Chondrocyte (in vitro differentiated cells): Measurements from ENCODE around the gene HOXB6. TPM values are rescaled to one million over a fixed set of nuclear protein-coding genes. Genes with fewer than 3 reads are reported as not detected.

Experiments
- DNase-seq: peaks from one replicate; pipeline ENCODE4 v3.0.0; 2021; ENCODE audit warnings: mixed read lengths, low spot score
- H3K27ac Mint-ChIP-seq: one replicate; pipeline ENCODE4 v1.8.0; 2021; ENCODE audit warnings: mild to moderate bottlenecking, moderate library complexity, mixed read lengths; ENCODE audit not compliant: unreplicated experiment
- H3K27me3 Mint-ChIP-seq: 2 replicates; pipeline ENCODE4 v1.8.0; 2021; ENCODE audit warnings: low read depth, mixed read lengths
- H3K36me3 Mint-ChIP-seq: 2 replicates; pipeline ENCODE4 v1.8.0; 2021; ENCODE audit warnings: low read depth, mixed read lengths
- H3K4me1 Mint-ChIP-seq: 2 replicates; pipeline ENCODE4 v1.8.0; 2021; ENCODE audit warnings: low read depth, mild to moderate bottlenecking, mixed read lengths
- H3K4me3 Mint-ChIP-seq: one replicate; pipeline ENCODE4 v1.8.0; 2021; ENCODE audit warnings: mild to moderate bottlenecking, moderate library complexity, mixed read lengths; ENCODE audit not compliant: unreplicated experiment
- H3K9me3 Mint-ChIP-seq: 2 replicates; pipeline ENCODE4 v1.8.0; 2021; ENCODE audit warnings: low read depth, mixed read lengths
- CTCF ChIP-seq: fragments of 200-600 bp; sonication (generic); IDR thresholded peaks from 2 replicates; pipeline ENCODE4 v1.5.0; 2021; ENCODE audit warnings: antibody characterized with exemption, mild to moderate bottlenecking, moderate library complexity
- total RNA-seq: library from RNA; stranded (reverse); gene quantifications from 3 replicates; pipeline ENCODE4 v1.2.1, GENCODE V29; 2021

HOXB6 gene
- total RNA-seq, 1 donor from 2014 or later = not detected

- no peak for DNase-seq
- no peak overlapping the region for H3K27ac Mint-ChIP-seq
- no peaks in the 10 kb centered on the region for H3K9me3 Mint-ChIP-seq
- no peak for TF ChIP-seq CTCF
- no peak overlapping the region for H3K4me3 Mint-ChIP-seq
- peaks cover 87% of the 10 kb centered on the region for H3K27me3 Mint-ChIP-seq
- no peaks in the 10 kb centered on the region for H3K36me3 Mint-ChIP-seq
- peaks cover 4% of the 10 kb centered on the region for H3K4me1 Mint-ChIP-seq
These were observed 32.8 kb upstream of the HOXB6 start for GRCh38 chr17:48637323-48638260.

- Mint-ChIP-seq H3K36me3 (no peaks in the 10 kb centered on the region), H3K27me3 (peaks cover 88% of the 10 kb centered on the region), H3K4me1 (peaks cover 4% of the 10 kb centered on the region), H3K9me3 (no peaks in the 10 kb centered on the region), H3K27ac (no peak overlapping the region), H3K4me3 (no peak overlapping the region)
- peak; percentile 72 for TF ChIP-seq CTCF
- DNase-seq = no peak
These were observed 31.6 kb upstream of the HOXB6 start for GRCh38 chr17:48636177-48637018.

- Mint-ChIP-seq H3K4me1 (peaks cover 4% of the 10 kb centered on the region), H3K9me3 (no peaks in the 10 kb centered on the region), H3K4me3 (no peak overlapping the region), H3K27ac (no peak overlapping the region), H3K27me3 (peaks cover 90% of the 10 kb centered on the region), H3K36me3 (peaks cover 1% of the 10 kb centered on the region)
- TF ChIP-seq CTCF = no peak
- no peak for DNase-seq
These were observed 29.9 kb upstream of the HOXB6 start for GRCh38 chr17:48634493-48635208.

- no peak for DNase-seq
- H3K27ac Mint-ChIP-seq = no peak overlapping the region
- no peak for TF ChIP-seq CTCF
- no peak overlapping the region for H3K4me3 Mint-ChIP-seq
- H3K9me3 Mint-ChIP-seq = no peaks in the 10 kb centered on the region
- peaks cover 1% of the 10 kb centered on the region for H3K36me3 Mint-ChIP-seq
- peaks cover 91% of the 10 kb centered on the region for H3K27me3 Mint-ChIP-seq
- H3K4me1 Mint-ChIP-seq = peaks cover 4% of the 10 kb centered on the region
These were observed 28.5 kb upstream of the HOXB6 start for GRCh38 chr17:48633266-48633677.
